GM23338 (cell line): ENCODE data around the gene CKM.

Experiments
- CREB1 ChIP-seq: fragments of 250-450 bp; sonication (Bioruptor Pico); IDR thresholded peaks from 2 replicates; pipeline ENCODE4 v1.5.0; 2020; ENCODE audit warnings: low read depth, mild to moderate bottlenecking, moderate library complexity
- EZH2 ChIP-seq: fragments of 200-600 bp; sonication (generic); IDR thresholded peaks from one replicate; pipeline ENCODE4 v1.8.0; 2017; ENCODE audit warnings: antibody characterized with exemption, mild to moderate bottlenecking, low read depth; ENCODE audit not compliant: unreplicated experiment
- POLR2AphosphoS5 ChIP-seq: IDR thresholded peaks from 2 replicates; pipeline ENCODE4 v1.6.1; 2016; ENCODE audit warnings: antibody characterized with exemption, low read depth

DNA sequence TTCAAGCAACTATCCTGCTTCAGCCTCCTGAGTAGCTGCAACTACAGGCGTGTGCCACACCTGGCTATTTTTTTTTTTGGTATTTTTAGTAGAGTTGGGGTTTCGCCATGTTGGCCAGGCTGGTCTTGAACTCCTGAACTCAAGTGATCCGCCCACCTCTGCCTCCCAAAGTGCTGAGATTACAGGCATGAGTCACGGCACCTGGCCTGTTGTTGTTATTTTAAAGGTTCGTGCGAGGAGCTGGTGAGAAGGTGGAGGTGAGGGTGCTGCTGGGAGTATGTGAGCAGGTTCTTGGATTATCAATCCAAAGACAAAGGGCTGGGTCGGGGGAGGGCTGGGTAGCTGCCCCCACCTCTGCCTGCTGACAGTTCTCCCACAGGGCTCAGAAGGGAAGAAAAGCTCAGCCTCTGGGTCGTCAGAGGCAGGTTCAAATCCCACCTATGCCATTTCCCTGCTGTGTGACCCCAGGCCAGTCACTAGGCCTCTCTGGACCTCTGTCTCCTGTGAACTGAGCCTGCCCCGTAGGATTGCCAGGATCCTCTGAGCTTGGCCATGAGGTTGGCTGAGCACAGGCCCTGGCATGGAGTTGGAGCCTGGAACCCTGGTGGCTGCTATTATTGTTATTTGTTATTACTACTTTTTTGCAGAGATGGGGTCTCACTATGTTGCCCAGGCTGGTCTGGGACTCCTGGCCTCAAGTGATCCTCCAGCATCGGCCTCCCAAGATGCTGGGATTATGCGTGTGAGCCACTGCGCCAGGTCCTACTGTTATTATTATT is 1.5 kb downstream of the CKM start:
- TF ChIP-seq CREB1 (CRISPR knock-in tag) = no peak
- no peak for TF ChIP-seq EZH2
- TF ChIP-seq POLR2AphosphoS5 = no peak
